Spleen (tissue), 7 donors: Measurements from ENCODE around the gene ZNF516.

Experiments used
- CTCF ChIP-seq, 11 experiments: fragments of 200-600 bp in 7 of 11; fragments of 450-650 bp in 4 of 11; sonication (generic) in 4 of 11; IDR thresholded peaks in 8 of 11; conservative IDR thresholded peaks in 3 of 11; 1 replicate in 7 of 11; 2 replicates in 4 of 11; pipeline versions ENCODE4 v1.4.0 to v1.8.0; 2016 to 2021; ENCODE audit warnings: antibody characterized with exemption in 11 of 11, inconsistent platforms in 4 of 11, mild to moderate bottlenecking in 1 of 11
- POLR2A ChIP-seq, 3 donors: fragments of 450-650 bp; IDR thresholded peaks; one replicate each; pipeline ENCODE4 v1.5.1; 2017; ENCODE audit warnings: antibody characterized with exemption in 3 of 3, mild to moderate bottlenecking in 1 of 3
- POLR2AphosphoS5 ChIP-seq, 3 donors: sonication (generic); formaldehyde crosslinking; IDR thresholded peaks; one replicate each; pipeline ENCODE4 v1.5.1; 2017; ENCODE audit warnings: antibody characterized with exemption in 3 of 3
- donor health status: DM: no; HTN: no; CAD: no; lungs with moderate emphysema.
- donor health status: DM: no; HTN: no; CAD: no.
- donor health status: DM: no; HTN: no; CAD: no.

DNA sequence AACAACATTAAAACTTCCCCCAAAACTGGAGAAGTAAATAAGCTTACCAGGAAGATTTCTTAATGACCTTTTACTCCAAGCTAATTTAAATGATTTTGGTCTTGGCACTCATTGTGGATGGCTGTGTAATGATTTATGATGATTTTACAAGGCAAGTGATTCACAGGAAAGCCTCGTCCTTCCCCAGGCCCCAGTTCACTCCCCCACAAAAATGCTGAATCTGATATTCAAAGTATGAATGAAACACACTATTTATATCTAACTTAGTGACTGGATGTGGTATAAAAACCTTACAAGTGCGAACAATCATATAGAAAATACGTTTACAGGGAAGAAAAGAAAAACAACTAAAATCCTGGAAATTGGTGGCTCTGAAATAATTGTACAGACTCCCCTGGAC is 49.8 kb downstream of the ZNF516 start:
- TF ChIP-seq CTCF (IDR thresholded peaks at IDR 0.05 in 8 of 11, conservative IDR thresholded peaks at IDR 0.05 in 3 of 11), result no peak
- TF ChIP-seq POLR2AphosphoS5 (IDR thresholded peaks at IDR 0.05), result no peak
- no peak for TF ChIP-seq POLR2A (IDR thresholded peaks at IDR 0.05)
